CD4-positive, alpha-beta T cell treated with Interferon gamma for 1 hour (primary cell): ENCODE measurements around the gene GAA.
A peak's percentile ranks its signal among the peaks of the same experiment; 100 is the strongest.

Experiments used
- DNase-seq: peaks from one replicate; pipeline ENCODE4 v3.0.0-alpha.2; 2020

GAA gene

GRCh38 chr17:80101011-80101945, at the start of gene GAA:
Gene GAA (plus strand): TSS chr17:80101581. CDS start chr17:80104587, 3,006 bp downstream.
- DNase-seq = peak; percentile 86

GRCh38 chr17:80051681-80052080, 49.7 kb upstream of the GAA start:
- DNase-seq = no peak

- DNase-seq = no peak
These were observed 48.3 kb upstream of the GAA start for GRCh38 chr17:80053102-80053501.

- no peak for DNase-seq
These were observed 45.8 kb upstream of the GAA start for GRCh38 chr17:80055597-80055996.

GRCh38 chr17:80058311-80058955, 42.9 kb upstream of the GAA start:
- no peak for DNase-seq

GRCh38 chr17:80060644-80061043, 40.7 kb upstream of the GAA start:
- DNase-seq = no peak

GRCh38 chr17:80061421-80061820, 40.0 kb upstream of the GAA start:
- no peak for DNase-seq

- DNase-seq = peak; percentile 4
These were observed 37.4 kb upstream of the GAA start for GRCh38 chr17:80063830-80064585.

- no peak for DNase-seq
These were observed 36.7 kb upstream of the GAA start for GRCh38 chr17:80064696-80065095.

- no peak for DNase-seq
These were observed 35.8 kb upstream of the GAA start for GRCh38 chr17:80065478-80066170.

GRCh38 chr17:80067393-80067986, 33.9 kb upstream of the GAA start:
- no peak for DNase-seq

GRCh38 chr17:80068301-80069222, 32.8 kb upstream of the GAA start:
- DNase-seq = no peak

- DNase-seq = no peak
These were observed 30.8 kb upstream of the GAA start for GRCh38 chr17:80070375-80071115.

GRCh38 chr17:80071116-80071841, 30.1 kb upstream of the GAA start:
- DNase-seq = no peak

- no peak for DNase-seq
These were observed 29.0 kb upstream of the GAA start for GRCh38 chr17:80072410-80072809.

- no peak for DNase-seq
These were observed 21.3 kb upstream of the GAA start for GRCh38 chr17:80080081-80080480.

- DNase-seq = no peak
These were observed 19.8 kb upstream of the GAA start for GRCh38 chr17:80081596-80081995.

- peak; percentile 58 for DNase-seq
These were observed 18.8 kb upstream of the GAA start for GRCh38 chr17:80082403-80083135.

- DNase-seq = no peak
These were observed 18.2 kb upstream of the GAA start for GRCh38 chr17:80083136-80083661.
